Uterus (tissue), 4 donors: Measurements from ENCODE around the gene NFKB2. TPM values are rescaled to one million over a fixed set of nuclear protein-coding genes. Genes with fewer than 3 reads are reported as not detected.

Experiments used
- DNase-seq, 2 donors: peaks; one replicate each; pipeline ENCODE4 v3.0.0-alpha.2; 2019 to 2020
- H3K27ac ChIP-seq, 2 donors: fragments of 200-600 bp; sonication (generic); 1 replicate in 1 of 2; 2 replicates in 1 of 2; pipeline ENCODE4 v1.5.1; 2016 to 2018
- H3K27me3 ChIP-seq, 2 donors: fragments of 200-600 bp; sonication (generic); one replicate each; pipeline ENCODE4 v1.5.1; 2018 to 2019; ENCODE audit warnings: control low read depth in 1 of 2
- H3K36me3 ChIP-seq, 2 donors: fragments of 200-600 bp; sonication (generic); one replicate each; pipeline ENCODE4 v1.5.1; 2019; ENCODE audit warnings: control low read depth in 1 of 2
- H3K4me1 ChIP-seq, 2 donors: fragments of 200-600 bp; sonication (generic); one replicate each; pipeline ENCODE4 v1.5.1; 2018 to 2019; ENCODE audit warnings: control low read depth in 1 of 2
- H3K4me3 ChIP-seq, 2 donors: fragments of 200-600 bp; sonication (generic); 1 replicate in 1 of 2; 2 replicates in 1 of 2; pipeline ENCODE4 v1.5.1; 2018 to 2019; ENCODE audit warnings: mild to moderate bottlenecking in 1 of 2
- H3K9me3 ChIP-seq, 2 donors: fragments of 200-600 bp; sonication (generic); one replicate each; pipeline ENCODE4 v1.5.1; 2019; ENCODE audit warnings: control low read depth in 1 of 2
- POLR2A ChIP-seq, 2 donors: fragments of 450-650 bp; IDR thresholded peaks; one replicate each; pipeline ENCODE4 v1.6.1; 2016; ENCODE audit warnings: antibody characterized with exemption in 2 of 2, mild to moderate bottlenecking in 1 of 2, moderate library complexity in 1 of 2
- intact Hi-C: fragments of 100-400 bp; cut with DNase I; formaldehyde crosslinking; loops from one replicate; pipeline ENCODE4 v1.15.1; 2023; ENCODE audit warnings: low total_unique reads
- total RNA-seq, 4 donors: library from RNA; depleted of rRNA in 3 of 4; stranded (reverse); fragments of >200 nt in 3 of 4; gene quantifications; one replicate each; pipeline versions ENCODE4 v1.1.0 to v1.2.4, GENCODE V29; 2014 to 2023
- TF ChIP-seq, protein P1 (sequence below), 4 experiments: fragments of 200-600 bp in 2 of 4; fragments of 450-650 bp in 2 of 4; sonication (generic) in 2 of 4; IDR thresholded peaks; one replicate each; pipeline ENCODE4 v1.5.1; 2016 to 2019; ENCODE audit warnings: antibody characterized with exemption in 4 of 4, mild to moderate bottlenecking in 2 of 4, moderate library complexity in 1 of 4
- donor health status: DM: yes; HTN: yes; CAD: no.

The NFKB2 gene
- total RNA-seq, 4 donors from 2014 or later, result 6.4 to 61.7 (median 10.7) TPM

DNA sequence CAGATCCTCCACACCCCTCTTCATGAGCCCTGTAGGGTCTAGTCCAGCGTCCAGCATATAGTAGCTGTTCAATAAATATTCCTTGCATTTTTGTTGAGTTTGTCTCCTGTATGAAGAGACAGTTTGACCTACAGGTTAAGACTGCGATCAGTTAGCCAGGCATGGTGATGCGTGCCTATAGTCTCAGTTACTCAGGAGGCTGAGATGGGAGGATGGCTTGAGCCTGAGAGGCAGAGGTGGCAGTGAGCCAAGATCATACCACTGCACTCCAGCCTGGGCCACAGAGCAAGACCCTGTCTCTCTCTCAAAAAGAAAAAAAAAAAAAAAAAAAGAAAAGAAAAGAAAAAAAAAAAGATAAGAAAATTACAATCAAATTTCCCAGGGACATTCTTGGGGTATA is 42.0 kb downstream of the NFKB2 start:
- no peak overlapping the region for H3K4me3 ChIP-seq
- DNase-seq, result no peak
- H3K27ac ChIP-seq, result no peak overlapping the region
- intact Hi-C loops, result no loop called here
- H3K9me3 ChIP-seq, result no peaks in the 10 kb centered on the region
- no peaks in the 10 kb centered on the region for H3K27me3 ChIP-seq
- H3K4me1 ChIP-seq, result no peaks in the 10 kb centered on the region
- TF ChIP-seq, protein P1, sequence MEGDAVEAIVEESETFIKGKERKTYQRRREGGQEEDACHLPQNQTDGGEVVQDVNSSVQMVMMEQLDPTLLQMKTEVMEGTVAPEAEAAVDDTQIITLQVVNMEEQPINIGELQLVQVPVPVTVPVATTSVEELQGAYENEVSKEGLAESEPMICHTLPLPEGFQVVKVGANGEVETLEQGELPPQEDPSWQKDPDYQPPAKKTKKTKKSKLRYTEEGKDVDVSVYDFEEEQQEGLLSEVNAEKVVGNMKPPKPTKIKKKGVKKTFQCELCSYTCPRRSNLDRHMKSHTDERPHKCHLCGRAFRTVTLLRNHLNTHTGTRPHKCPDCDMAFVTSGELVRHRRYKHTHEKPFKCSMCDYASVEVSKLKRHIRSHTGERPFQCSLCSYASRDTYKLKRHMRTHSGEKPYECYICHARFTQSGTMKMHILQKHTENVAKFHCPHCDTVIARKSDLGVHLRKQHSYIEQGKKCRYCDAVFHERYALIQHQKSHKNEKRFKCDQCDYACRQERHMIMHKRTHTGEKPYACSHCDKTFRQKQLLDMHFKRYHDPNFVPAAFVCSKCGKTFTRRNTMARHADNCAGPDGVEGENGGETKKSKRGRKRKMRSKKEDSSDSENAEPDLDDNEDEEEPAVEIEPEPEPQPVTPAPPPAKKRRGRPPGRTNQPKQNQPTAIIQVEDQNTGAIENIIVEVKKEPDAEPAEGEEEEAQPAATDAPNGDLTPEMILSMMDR (IDR thresholded peaks at IDR 0.05), result no peak
- TF ChIP-seq POLR2A (IDR thresholded peaks at IDR 0.05), result no peak
- H3K36me3 ChIP-seq, result no peaks in the 10 kb centered on the region

DNA sequence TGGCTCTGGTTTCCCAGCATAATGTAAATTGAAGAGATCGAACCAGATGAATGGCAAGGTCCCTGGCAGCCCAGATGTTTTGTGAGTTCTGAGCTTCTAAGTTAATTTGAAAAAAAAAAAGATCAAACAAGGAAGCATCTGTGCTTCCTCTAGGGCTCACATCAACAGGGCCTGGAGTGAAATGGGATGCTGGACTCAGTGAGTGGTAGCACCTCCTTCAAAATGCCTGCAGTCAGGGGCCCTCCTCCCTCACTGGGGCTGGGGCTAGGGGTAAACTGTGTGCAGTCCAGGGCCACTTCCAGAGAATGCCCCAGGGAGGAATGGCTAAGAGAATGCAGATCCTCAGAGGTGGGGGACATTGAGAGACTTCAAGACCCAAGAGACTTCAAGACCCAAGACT is 42.9 kb downstream of the NFKB2 start:
- no peak overlapping the region for H3K27ac ChIP-seq

DNA sequence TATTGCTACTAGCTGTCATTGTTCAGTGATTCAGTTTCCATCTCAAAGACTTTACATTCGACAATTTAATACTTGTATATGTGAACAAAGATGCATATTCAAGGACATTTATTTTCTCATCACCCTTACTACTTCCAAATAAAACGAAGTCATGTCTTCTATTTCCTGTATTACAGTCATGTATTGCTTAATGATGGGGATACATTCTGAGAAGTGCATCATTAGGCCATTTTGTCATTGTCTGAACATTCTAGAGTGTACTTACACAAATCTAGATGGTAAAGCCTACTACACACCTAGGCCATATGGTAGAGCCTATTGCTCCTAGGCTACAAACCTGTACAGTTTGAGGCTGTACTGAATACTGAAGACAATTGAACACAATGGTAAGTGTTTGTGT is 49.3 kb downstream of the NFKB2 start:
- intact Hi-C loops, result no loop called here
- H3K9me3 ChIP-seq, result no peaks in the 10 kb centered on the region
- no peaks in the 10 kb centered on the region for H3K4me1 ChIP-seq
- TF ChIP-seq, protein P1 (IDR thresholded peaks at IDR 0.05), result no peak
- TF ChIP-seq POLR2A (IDR thresholded peaks at IDR 0.05), result no peak
- H3K27me3 ChIP-seq, result no peaks in the 10 kb centered on the region
- DNase-seq, result no peak
- H3K36me3 ChIP-seq, result no peaks in the 10 kb centered on the region
- no peak overlapping the region for H3K27ac ChIP-seq
- H3K4me3 ChIP-seq, result no peak overlapping the region

More for the DNA sequence above, 42.9 kb downstream of the NFKB2 start:
- Histone ChIP-seq H3K36me3 (no peaks in the 10 kb centered on the region), H3K9me3 (no peaks in the 10 kb centered on the region), H3K27me3 (no peaks in the 10 kb centered on the region), H3K4me3 (no peak overlapping the region), H3K4me1 (no peaks in the 10 kb centered on the region)
- TF ChIP-seq, protein P1 (IDR thresholded peaks at IDR 0.05), result no peak
- TF ChIP-seq POLR2A (IDR thresholded peaks at IDR 0.05), result no peak
- intact Hi-C loops, result no loop called here
- DNase-seq, result no peak

DNA sequence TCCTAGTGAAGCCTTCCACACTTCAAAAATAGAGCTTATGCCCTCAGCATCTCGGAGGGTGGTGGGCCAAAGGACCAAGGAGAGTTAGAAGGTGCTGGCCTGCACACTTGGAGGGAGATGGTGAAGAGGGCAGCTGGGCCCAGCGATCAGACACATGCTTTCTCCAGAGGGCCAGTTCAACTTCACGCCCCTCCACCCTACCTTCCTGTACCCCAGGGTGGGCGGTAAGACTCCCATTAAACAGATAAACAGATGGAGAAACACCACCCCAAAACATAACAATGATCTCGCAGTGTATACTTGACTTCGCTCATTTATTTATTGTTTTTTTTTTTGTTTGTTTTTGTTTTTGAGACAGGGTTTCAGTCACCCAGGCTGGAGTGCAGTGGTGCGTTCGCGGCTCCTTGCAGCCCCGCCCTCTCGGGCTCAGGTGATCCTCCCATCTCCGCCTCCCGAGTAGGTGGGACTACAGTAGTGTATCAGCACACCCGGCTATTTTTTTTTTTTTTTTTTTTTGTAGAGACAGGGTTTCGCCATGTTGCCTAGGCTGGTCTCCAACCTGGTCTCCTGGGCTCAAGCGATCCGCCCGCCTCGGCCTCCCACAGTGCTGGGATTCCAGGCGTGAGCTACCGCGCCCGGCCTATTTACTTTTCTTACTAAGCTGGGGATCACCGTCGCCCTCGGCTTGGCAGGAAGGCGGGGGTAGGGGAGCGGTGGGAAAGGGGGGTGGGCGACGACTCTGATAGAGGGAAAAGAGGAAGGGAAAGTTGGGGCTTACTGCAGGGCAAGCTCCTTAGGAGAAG is 54.0 kb downstream of the NFKB2 start:
- intact Hi-C loops, result no loop called here
- H3K9me3 ChIP-seq, result no peaks in the 10 kb centered on the region
- H3K36me3 ChIP-seq, result no peaks in the 10 kb centered on the region
- H3K4me3 ChIP-seq, result peak overlapping the region; percentile 51 to 82
- H3K27ac ChIP-seq, result peak overlapping the region; percentile 76 to 85
- no peak for TF ChIP-seq POLR2A (IDR thresholded peaks at IDR 0.05)
- TF ChIP-seq, protein P1 (IDR thresholded peaks at IDR 0.05), result no peak
- peak; percentile 63 to 78 for DNase-seq
- H3K27me3 ChIP-seq, result no peaks in the 10 kb centered on the region
- H3K4me1 ChIP-seq, result no peaks in the 10 kb centered on the region

DNA sequence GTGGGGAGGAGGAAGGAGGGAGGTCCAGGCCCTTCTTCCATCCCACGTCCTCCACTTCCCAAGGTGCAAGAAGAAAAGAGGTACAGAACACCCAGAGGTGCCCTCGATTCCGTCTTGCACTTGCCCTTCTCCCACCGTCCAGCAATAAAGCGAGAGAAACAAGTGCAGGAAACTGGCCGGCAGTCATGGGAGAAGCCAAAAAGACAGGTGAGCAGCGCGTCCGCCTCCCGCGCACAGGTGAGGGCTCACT is 54.5 kb downstream of the NFKB2 start:
- intact Hi-C loops, result no loop called here
- TF ChIP-seq POLR2A (IDR thresholded peaks at IDR 0.05), result no peak
- TF ChIP-seq, protein P1 (IDR thresholded peaks at IDR 0.05), result no peak
- Histone ChIP-seq H3K27me3 (no peaks in the 10 kb centered on the region), H3K9me3 (no peaks in the 10 kb centered on the region), H3K27ac (peak overlapping the region; percentile 76 to 85), H3K36me3 (no peaks in the 10 kb centered on the region), H3K4me1 (no peaks in the 10 kb centered on the region), H3K4me3 (peak overlapping the region; percentile 51 to 82)
- DNase-seq, result no peak
